ENCODE data around the gene FXYD1. TPM values are rescaled to one million over a fixed set of nuclear protein-coding genes. Genes with fewer than 3 reads are reported as not detected.

Gene FXYD1
- polyA plus RNA-seq, 3 donors, result 21.8 to 27.0 (median 26.5) TPM

- DNase-seq, result no peak
Measured at GRCh38 chr19:35181387-35181786, 42.8 kb downstream of the FXYD1 start.

- DNase-seq, result no peak
Measured at GRCh38 chr19:35184267-35184666, 45.6 kb downstream of the FXYD1 start.

GRCh38 chr19:35184884-35185283 is 46.3 kb downstream of the FXYD1 start:
- DNase-seq, result no peak

Other genes starting within 250 kb of the FXYD1 start
- gene ZNF30, start 211.9 kb upstream of the FXYD1 start, polyA plus RNA-seq (ENCODE audit: insufficient read length in 3 of 3), result 10 to 100 TPM in 1 of 3 donors, 1 to 10 TPM in 2; 5.8 to 11.7 (median 7.4) TPM
- 1 to 10 TPM; 5.4 to 7.1 (median 6.6) TPM for gene ZNF792, start 174.6 kb upstream of the FXYD1 start, polyA plus RNA-seq (ENCODE audit: insufficient read length in 3 of 3)
- gene GRAMD1A, start 138.5 kb upstream of the FXYD1 start, polyA plus RNA-seq (ENCODE audit: insufficient read length in 3 of 3), result 10 to 100 TPM; 54.9 to 72.8 (median 65.6) TPM
- 1 to 10 TPM in 2 of 3 donors, under 1 TPM in 1; 0.95 to 1.5 (median 1.0) TPM for gene SCN1B, start 108.4 kb upstream of the FXYD1 start, polyA plus RNA-seq (ENCODE audit: insufficient read length in 3 of 3)
- 100 to 1,000 TPM; 118 to 150 (median 128) TPM for gene HPN, start 97.1 kb upstream of the FXYD1 start, polyA plus RNA-seq (ENCODE audit: insufficient read length in 3 of 3)
- gene FXYD3, start 23.0 kb upstream of the FXYD1 start, polyA plus RNA-seq (ENCODE audit: insufficient read length in 3 of 3), result 10 to 100 TPM; 18.6 to 23.9 (median 23.1) TPM
- gene LGI4, start 3.8 kb upstream of the FXYD1 start, polyA plus RNA-seq (ENCODE audit: insufficient read length in 3 of 3), result 1 to 10 TPM; 2.2 to 3.2 (median 3.0) TPM
- 1 to 10 TPM in 1 of 3 donors, under 1 TPM in 2; 0.40 to 1.3 (median 0.95) TPM for gene FXYD7, start 4.4 kb downstream of the FXYD1 start, polyA plus RNA-seq (ENCODE audit: insufficient read length in 3 of 3)
- gene FXYD5, start 15.9 kb downstream of the FXYD1 start, polyA plus RNA-seq (ENCODE audit: insufficient read length in 3 of 3), result 10 to 100 TPM; 21.7 to 26.8 (median 23.0) TPM
- under 1 TPM in 1 of 3 donors, not detected in 2; 0.07 TPM for gene FAM187B, start 89.9 kb downstream of the FXYD1 start, polyA plus RNA-seq (ENCODE audit: insufficient read length in 3 of 3)
- 10 to 100 TPM; 65.3 to 68.6 (median 67.9) TPM for gene LSR, start 110.2 kb downstream of the FXYD1 start, polyA plus RNA-seq (ENCODE audit: insufficient read length in 3 of 3)
- gene USF2, start 130.1 kb downstream of the FXYD1 start, polyA plus RNA-seq (ENCODE audit: insufficient read length in 3 of 3), result 100 to 1,000 TPM; 171 to 192 (median 185) TPM
- under 1 TPM; 0.19 to 0.34 (median 0.25) TPM for gene HAMP, start 143.7 kb downstream of the FXYD1 start, polyA plus RNA-seq (ENCODE audit: insufficient read length in 3 of 3)
- 1 to 10 TPM; 5.1 to 6.2 (median 5.3) TPM for gene MAG, start 153.3 kb downstream of the FXYD1 start, polyA plus RNA-seq (ENCODE audit: insufficient read length in 3 of 3)
- 10 to 100 TPM in 2 of 3 donors, 1 to 10 TPM in 1; 8.4 to 33.6 (median 15.5) TPM for gene CD22, start 190.4 kb downstream of the FXYD1 start, polyA plus RNA-seq (ENCODE audit: insufficient read length in 3 of 3)
- under 1 TPM; 0.46 to 0.70 (median 0.53) TPM for gene FFAR1, start 209.1 kb downstream of the FXYD1 start, polyA plus RNA-seq (ENCODE audit: insufficient read length in 3 of 3)
- gene FFAR3, start 219.6 kb downstream of the FXYD1 start, polyA plus RNA-seq (ENCODE audit: insufficient read length in 3 of 3), result under 1 TPM in 2 of 3 donors, not detected in 1; 0.20 to 0.31 TPM
- gene GPR42, start 232.2 kb downstream of the FXYD1 start, polyA plus RNA-seq (ENCODE audit: insufficient read length in 3 of 3), result under 1 TPM in 1 of 3 donors, not detected in 2; 0.18 TPM